GM12801 (cell line): ENCODE measurements around the gene TP53RK.

Source experiments
- CTCF ChIP-seq: IDR thresholded peaks from one replicate; pipeline ENCODE4 v1.5.1; 2011; ENCODE audit warnings: control low read depth; ENCODE audit not compliant: insufficient read length; ENCODE audit errors: extremely low read depth

The TP53RK gene

GRCh38 chr20:46642969-46643343 lies 46.3 kb downstream of the TP53RK start:
- no peak for TF ChIP-seq CTCF

DNA sequence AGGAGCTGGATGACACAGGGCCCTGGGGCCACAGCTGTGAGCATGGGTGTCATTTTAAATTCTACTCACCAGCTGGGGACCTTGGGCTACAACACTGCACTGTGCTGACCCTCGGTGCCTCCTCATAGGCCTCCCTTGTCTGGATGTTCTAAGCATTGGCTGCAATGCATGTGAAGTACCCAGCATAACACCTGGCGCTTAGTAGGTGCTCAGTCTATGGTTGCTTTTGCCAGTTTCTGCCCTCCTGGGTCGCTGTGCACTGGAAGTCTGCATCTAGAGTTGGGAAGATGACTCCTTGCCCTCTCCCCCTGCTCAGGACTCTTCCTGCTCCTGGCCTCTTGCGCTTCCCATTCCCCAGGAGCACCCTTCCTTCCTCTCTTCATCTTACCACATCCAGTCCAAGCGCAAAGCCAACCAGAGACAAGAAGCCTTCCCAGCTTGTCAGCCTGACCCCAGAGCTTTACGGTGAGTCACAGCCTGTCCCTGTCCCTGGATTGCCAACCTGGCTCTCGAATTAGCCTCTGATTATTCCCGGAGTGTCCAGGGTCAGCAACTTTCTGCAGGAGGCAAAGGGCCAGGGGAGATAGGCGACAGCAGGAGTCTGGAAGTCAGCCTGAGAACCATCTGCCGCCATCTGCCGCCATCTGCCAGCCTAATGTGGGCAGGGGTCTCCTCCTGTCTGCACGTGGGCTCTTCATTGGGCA lies 46.8 kb downstream of the TP53RK start:
- no peak for TF ChIP-seq CTCF

DNA sequence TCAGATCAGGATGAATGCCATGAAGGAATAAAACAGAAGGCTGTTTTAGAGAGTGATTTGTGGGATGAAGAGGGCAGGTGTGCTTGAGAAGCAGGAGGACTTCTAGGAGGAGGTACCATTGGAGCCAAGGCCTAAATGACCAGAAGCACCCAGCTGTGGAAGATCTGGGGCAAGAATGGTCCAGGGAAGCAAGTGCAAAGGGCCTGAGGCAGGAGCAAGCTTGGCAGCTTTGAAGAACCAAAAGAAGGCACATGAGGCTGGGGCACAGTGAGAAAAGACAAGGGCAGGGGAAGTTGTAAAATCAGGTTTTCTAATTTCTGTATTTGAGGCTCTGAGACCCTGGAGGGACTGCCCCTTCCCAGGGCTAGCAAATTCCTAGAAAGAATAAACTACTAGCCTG lies 47.8 kb downstream of the TP53RK start:
- TF ChIP-seq CTCF = no peak

- TF ChIP-seq CTCF = no peak
Measured at GRCh38 chr20:46640536-46641311, 48.5 kb downstream of the TP53RK start.

DNA sequence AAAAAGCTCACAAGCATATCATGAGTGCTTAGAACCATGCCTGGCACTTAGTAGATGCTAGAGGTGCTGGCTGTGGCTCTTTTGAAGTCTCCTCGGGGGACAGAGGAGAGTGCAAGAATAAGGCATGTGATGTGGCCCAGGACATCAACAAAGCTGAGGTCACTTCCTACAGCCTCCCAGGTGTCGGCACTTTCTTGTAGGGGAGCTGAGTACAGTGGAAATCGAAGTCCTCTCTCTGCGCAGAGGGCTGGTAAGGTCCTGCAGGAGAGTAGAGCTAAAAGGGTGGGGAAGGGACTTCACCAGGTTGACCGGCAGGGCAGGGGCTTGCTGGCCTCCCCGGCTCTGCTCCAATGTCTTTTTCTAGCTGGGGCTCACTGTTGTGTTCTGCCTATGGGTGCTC lies 49.2 kb downstream of the TP53RK start:
- TF ChIP-seq CTCF = no peak

DNA sequence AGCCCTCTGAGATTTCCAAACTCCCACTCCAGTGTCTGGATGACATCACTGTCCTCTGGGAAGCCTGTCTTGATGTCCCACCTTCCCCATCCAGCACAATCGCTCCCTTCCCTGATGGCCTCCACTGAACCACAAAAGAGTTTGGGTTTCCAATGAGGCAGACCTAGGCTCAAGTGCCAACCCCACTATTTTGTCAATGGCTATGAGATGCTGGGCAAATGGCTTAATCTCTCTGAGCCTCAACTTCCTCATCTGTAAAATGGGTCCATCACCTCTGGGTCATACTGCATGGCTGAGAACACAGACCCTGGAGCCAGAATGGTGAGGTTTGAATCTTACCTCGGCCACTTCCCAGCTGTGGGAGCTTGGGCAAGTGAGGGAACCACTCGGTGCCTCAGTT lies 49.7 kb downstream of the TP53RK start:
- TF ChIP-seq CTCF = no peak

GRCh38 chr20:46638898-46639274 lies 50.4 kb downstream of the TP53RK start:
- no peak for TF ChIP-seq CTCF
